CD4-positive, CD25-positive, alpha-beta regulatory T cell (primary cell): ENCODE results near the gene SPATA22. TPM values are rescaled to one million over a fixed set of nuclear protein-coding genes. Genes with fewer than 3 reads are reported as not detected.

Source experiments
- ATAC-seq, 2 donors: fragments of 150-1000 bp; cut with Tn5 transposase; one replicate each; pipeline ENCODE4 v1.10.0; 2021; ENCODE audit warnings: low read depth in 2 of 2, moderate number of reproducible peaks in 2 of 2, moderate library complexity in 1 of 2
- DNase-seq, 3 donors: peaks; one replicate each; pipeline versions ENCODE4 v3.0.0 to v3.0.0-alpha.2; 2012 to 2022; ENCODE audit warnings: mixed read lengths in 1 of 3
- H3K27ac ChIP-seq: one replicate; pipeline ENCODE4 v1.7.0; 2013; ENCODE audit warnings: mild to moderate bottlenecking, low read length; ENCODE audit not compliant: insufficient read depth, poor library complexity, severe bottlenecking
- H3K27me3 ChIP-seq: one replicate; pipeline ENCODE4 v1.7.0; 2013; ENCODE audit warnings: low read length; ENCODE audit not compliant: control insufficient read depth, insufficient read depth
- H3K36me3 ChIP-seq: one replicate; pipeline ENCODE4 v1.7.0; 2013; ENCODE audit warnings: mild to moderate bottlenecking, low read length, moderate library complexity; ENCODE audit not compliant: control insufficient read depth, insufficient read depth
- H3K4me1 ChIP-seq: 2 replicates; pipeline ENCODE4 v1.7.0; 2013; ENCODE audit warnings: mild to moderate bottlenecking, low read length; ENCODE audit not compliant: insufficient read depth, control insufficient read depth, poor library complexity, severe bottlenecking
- H3K4me3 ChIP-seq: one replicate; pipeline ENCODE4 v1.7.0; 2013; ENCODE audit warnings: low read depth, mild to moderate bottlenecking, low read length, moderate library complexity
- H3K9me3 ChIP-seq, 2 experiments: 1 replicate in 1 of 2; 2 replicates in 1 of 2; pipeline ENCODE4 v1.7.0; 2013; ENCODE audit warnings: low read length in 2 of 2, mild to moderate bottlenecking in 1 of 2, moderate library complexity in 1 of 2; ENCODE audit not compliant: control insufficient read depth in 2 of 2
- H3K27ac Mint-ChIP-seq, 3 donors: one replicate each; pipeline ENCODE4 v1.8.0; 2020 to 2022; ENCODE audit warnings: mild to moderate bottlenecking in 3 of 3, mixed read lengths in 3 of 3, moderate library complexity in 2 of 3
- H3K27me3 Mint-ChIP-seq: one replicate; pipeline ENCODE4 v1.8.0; 2022; ENCODE audit warnings: mild to moderate bottlenecking, mixed read lengths
- H3K36me3 Mint-ChIP-seq: one replicate; pipeline ENCODE4 v1.8.0; 2020; ENCODE audit warnings: mixed read lengths
- H3K4me1 Mint-ChIP-seq, 4 donors: one replicate each; pipeline ENCODE4 v1.8.0; 2020 to 2022; ENCODE audit warnings: mixed read lengths in 4 of 4, mild to moderate bottlenecking in 1 of 4
- H3K4me3 Mint-ChIP-seq, 4 donors: one replicate each; pipeline ENCODE4 v1.8.0; 2020 to 2022; ENCODE audit warnings: mild to moderate bottlenecking in 4 of 4, mixed read lengths in 4 of 4, moderate library complexity in 3 of 4
- H3K9me3 Mint-ChIP-seq, 7 donors: one replicate each; pipeline ENCODE4 v1.8.0; 2020 to 2022; ENCODE audit warnings: mixed read lengths in 7 of 7, mild to moderate bottlenecking in 3 of 7, moderate library complexity in 2 of 7
- polyA plus RNA-seq, 4 donors: library from polyadenylated mRNA; unstranded; fragments of 300-500 nt; fragmentation: Illumina TruSeq; gene quantifications; one replicate each; pipeline ENCODE4 v1.2.3, GENCODE V29; 2021
- total RNA-seq: library from RNA; stranded (reverse); gene quantifications from one replicate; pipeline ENCODE4 v1.2.3, GENCODE V29; 2022

SPATA22 gene
- total and polyA plus RNA-seq, 5 donors from 2014 or later, result 0.23 TPM; not detected in 4

- peaks cover 0 to 6% (median 3%) of the 10 kb centered on the region in 7 donors for H3K9me3 Mint-ChIP-seq
- H3K36me3 Mint-ChIP-seq, result no peaks in the 10 kb centered on the region
- DNase-seq (no peak), ATAC-seq (no peak)
- H3K27ac ChIP-seq, result no peak overlapping the region
- no peaks in the 10 kb centered on the region for H3K36me3 ChIP-seq
- no peak overlapping the region for H3K27ac Mint-ChIP-seq
- no peak overlapping the region for H3K4me3 Mint-ChIP-seq
- H3K4me1 Mint-ChIP-seq, result no peaks in the 10 kb centered on the region
- no peaks in the 10 kb centered on the region for H3K27me3 ChIP-seq
- H3K9me3 ChIP-seq, result no peaks in the 10 kb centered on the region
- H3K27me3 Mint-ChIP-seq, result peaks cover 11% of the 10 kb centered on the region
- no peaks in the 10 kb centered on the region for H3K4me1 ChIP-seq
- no peak overlapping the region for H3K4me3 ChIP-seq
Measured at GRCh38 chr17:3510090-3510489, 38.5 kb upstream of the SPATA22 start.

GRCh38 chr17:3507869-3508268 is 36.2 kb upstream of the SPATA22 start:
- no peak overlapping the region for H3K4me3 ChIP-seq
- no peak overlapping the region for H3K4me3 Mint-ChIP-seq
- H3K4me1 ChIP-seq, result no peaks in the 10 kb centered on the region
- ATAC-seq (no peak), DNase-seq (no peak)
- H3K4me1 Mint-ChIP-seq, result no peaks in the 10 kb centered on the region
- no peak overlapping the region for H3K27ac ChIP-seq
- H3K36me3 ChIP-seq, result no peaks in the 10 kb centered on the region
- H3K36me3 Mint-ChIP-seq, result no peaks in the 10 kb centered on the region
- H3K9me3 Mint-ChIP-seq, result peaks cover 0 to 6% (median 3%) of the 10 kb centered on the region in 7 donors
- no peaks in the 10 kb centered on the region for H3K9me3 ChIP-seq
- H3K27me3 Mint-ChIP-seq, result peaks cover 11% of the 10 kb centered on the region
- no peak overlapping the region for H3K27ac Mint-ChIP-seq
- H3K27me3 ChIP-seq, result no peaks in the 10 kb centered on the region

GRCh38 chr17:3507071-3507470 is 35.5 kb upstream of the SPATA22 start:
- Histone ChIP-seq H3K4me1 (no peaks in the 10 kb centered on the region), H3K27me3 (no peaks in the 10 kb centered on the region), H3K36me3 (no peaks in the 10 kb centered on the region), H3K27ac (no peak overlapping the region), H3K4me3 (no peak overlapping the region), H3K9me3 (no peaks in the 10 kb centered on the region)
- ATAC-seq (no peak), DNase-seq (no peak)
- no peaks in the 10 kb centered on the region for H3K36me3 Mint-ChIP-seq
- no peak overlapping the region for H3K27ac Mint-ChIP-seq
- no peaks in the 10 kb centered on the region for H3K4me1 Mint-ChIP-seq
- peaks cover 11% of the 10 kb centered on the region for H3K27me3 Mint-ChIP-seq
- H3K9me3 Mint-ChIP-seq, result peaks cover 0 to 6% (median 3%) of the 10 kb centered on the region in 7 donors
- no peak overlapping the region for H3K4me3 Mint-ChIP-seq

GRCh38 chr17:3506054-3506453 is 34.4 kb upstream of the SPATA22 start:
- Mint-ChIP-seq H3K9me3 (peaks cover 0 to 6% (median 0%) of the 10 kb centered on the region in 7 donors), H3K4me1 (no peaks in the 10 kb centered on the region), H3K27ac (no peak overlapping the region), H3K27me3 (peaks cover 11% of the 10 kb centered on the region), H3K4me3 (no peak overlapping the region), H3K36me3 (no peaks in the 10 kb centered on the region)
- H3K4me3 ChIP-seq, result no peak overlapping the region
- DNase-seq (no peak), ATAC-seq (no peak)
- H3K27ac ChIP-seq, result no peak overlapping the region
- H3K4me1 ChIP-seq, result no peaks in the 10 kb centered on the region
- no peaks in the 10 kb centered on the region for H3K9me3 ChIP-seq
- no peaks in the 10 kb centered on the region for H3K27me3 ChIP-seq
- no peaks in the 10 kb centered on the region for H3K36me3 ChIP-seq

GRCh38 chr17:3505008-3505407 is 33.4 kb upstream of the SPATA22 start:
- Histone ChIP-seq H3K36me3 (no peaks in the 10 kb centered on the region), H3K4me1 (no peaks in the 10 kb centered on the region), H3K27ac (no peak overlapping the region), H3K9me3 (no peaks in the 10 kb centered on the region), H3K4me3 (no peak overlapping the region), H3K27me3 (no peaks in the 10 kb centered on the region)
- peaks cover 0 to 6% (median 0%) of the 10 kb centered on the region in 7 donors for H3K9me3 Mint-ChIP-seq
- no peak for ATAC-seq
- no peak overlapping the region for H3K27ac Mint-ChIP-seq
- H3K36me3 Mint-ChIP-seq, result no peaks in the 10 kb centered on the region
- H3K4me1 Mint-ChIP-seq, result no peaks in the 10 kb centered on the region
- peaks cover 11% of the 10 kb centered on the region for H3K27me3 Mint-ChIP-seq
- H3K4me3 Mint-ChIP-seq, result no peak overlapping the region
- no peak for DNase-seq

- DNase-seq (no peak), ATAC-seq (no peak)
- Mint-ChIP-seq H3K27ac (no peak overlapping the region), H3K27me3 (peaks cover 15% of the 10 kb centered on the region), H3K4me3 (no peak overlapping the region), H3K4me1 (no peaks in the 10 kb centered on the region), H3K36me3 (no peaks in the 10 kb centered on the region), H3K9me3 (no peaks in the 10 kb centered on the region)
- Histone ChIP-seq H3K4me1 (no peaks in the 10 kb centered on the region), H3K27ac (no peak overlapping the region), H3K27me3 (no peaks in the 10 kb centered on the region), H3K4me3 (no peak overlapping the region), H3K36me3 (no peaks in the 10 kb centered on the region), H3K9me3 (no peaks in the 10 kb centered on the region)
Measured at GRCh38 chr17:3503285-3503684, 31.7 kb upstream of the SPATA22 start.

- DNase-seq (no peak), ATAC-seq (no peak)
- Histone ChIP-seq H3K36me3 (no peaks in the 10 kb centered on the region), H3K9me3 (no peaks in the 10 kb centered on the region), H3K27ac (no peak overlapping the region), H3K27me3 (no peaks in the 10 kb centered on the region), H3K4me3 (no peak overlapping the region), H3K4me1 (no peaks in the 10 kb centered on the region)
- Mint-ChIP-seq H3K4me3 (no peak overlapping the region), H3K4me1 (no peaks in the 10 kb centered on the region), H3K27ac (no peak overlapping the region), H3K9me3 (no peaks in the 10 kb centered on the region), H3K27me3 (peaks cover 12% of the 10 kb centered on the region), H3K36me3 (no peaks in the 10 kb centered on the region)
Measured at GRCh38 chr17:3502466-3502865, 30.8 kb upstream of the SPATA22 start.

GRCh38 chr17:3501344-3501743 is 29.7 kb upstream of the SPATA22 start:
- Histone ChIP-seq H3K4me3 (no peak overlapping the region), H3K9me3 (no peaks in the 10 kb centered on the region), H3K36me3 (no peaks in the 10 kb centered on the region), H3K4me1 (no peaks in the 10 kb centered on the region), H3K27ac (no peak overlapping the region), H3K27me3 (no peaks in the 10 kb centered on the region)
- H3K4me3 Mint-ChIP-seq, result no peak overlapping the region
- ATAC-seq (no peak), DNase-seq (no peak)
- H3K27me3 Mint-ChIP-seq, result peaks cover 7% of the 10 kb centered on the region
- no peaks in the 10 kb centered on the region for H3K9me3 Mint-ChIP-seq
- no peaks in the 10 kb centered on the region for H3K36me3 Mint-ChIP-seq
- no peaks in the 10 kb centered on the region for H3K4me1 Mint-ChIP-seq
- no peak overlapping the region for H3K27ac Mint-ChIP-seq
